Measurements from ENCODE around the gene DIAPH3. TPM values are rescaled to one million over a fixed set of nuclear protein-coding genes. Genes with fewer than 3 reads are reported as not detected.

DIAPH3 gene
- total and polyA plus RNA-seq, 2 of the 8 experiments (the other 6 are each of a cell fraction or from before 2014, with no cell fraction given) = 8.0 to 30.8 TPM

- Histone ChIP-seq H2BK5ac (ENCODE audit: low read depth, low read length) (no peak overlapping the region), H3K4me1 (replicated peaks in 1 of 4; ENCODE audit: control insufficient read depth in 3 of 4, insufficient read depth in 4 of 4, low read length in 3 of 4) (peaks cover 0 to 11% (median 5%) of the 10 kb centered on the region in 4 experiments; a peak in 4 of 7 replicates), H2BK12ac (ENCODE audit: low read depth, low read length) (no peak overlapping the region), H3K9ac (replicated peaks in 1 of 4; ENCODE audit: extremely low read depth in 1 of 4, low read depth in 3 of 4, low read length in 3 of 4) (no peak overlapping the region), H2AFZ (ENCODE audit: low read length) (no peak overlapping the region), H3K36me3 (ENCODE audit: control insufficient read depth in 2 of 4, insufficient read depth in 4 of 4, low read length in 3 of 4) (no peaks in the 10 kb centered on the region), H4K91ac (replicated peaks; ENCODE audit: insufficient read length, low read length) (no peak overlapping the region), H3K4ac (replicated peaks; ENCODE audit: insufficient read length, low read depth, low read length) (no peak overlapping the region), H3K18ac (ENCODE audit: extremely low read depth, low read length) (no peak overlapping the region), H3K9me3 (ENCODE audit: insufficient read depth in 2 of 2, low read depth in 1 of 2, low read length in 1 of 2) (no peaks in the 10 kb centered on the region), H3K23ac (ENCODE audit: insufficient read length) (no peak overlapping the region), H2BK15ac (ENCODE audit: low read length) (no peak overlapping the region), H2BK120ac (replicated peaks; ENCODE audit: low read depth, low read length) (no peak overlapping the region), H3K23me2 (ENCODE audit: low read depth, low read length) (no peaks in the 10 kb centered on the region), H3K4me3 (ENCODE audit: extremely low read depth in 1 of 4, insufficient read depth in 2 of 4, low read depth in 3 of 4, low read length in 4 of 4) (no peak overlapping the region), H2BK20ac (ENCODE audit: low read length) (no peak overlapping the region), H3K4me2 (ENCODE audit: insufficient read depth in 1 of 2, low read depth in 2 of 2, low read length in 2 of 2) (no peak overlapping the region), H3K27ac (ENCODE audit: low read depth, low read length) (no peak overlapping the region), H3K27me3 (replicated peaks in 1 of 4; ENCODE audit: control insufficient read depth in 3 of 4, extremely low read depth in 1 of 4, insufficient read depth in 3 of 4, low read length in 3 of 4) (no peaks in the 10 kb centered on the region), H3K14ac (ENCODE audit: insufficient read length) (no peak overlapping the region), H3K79me1 (ENCODE audit: low read depth, low read length) (no peaks in the 10 kb centered on the region), H4K8ac (ENCODE audit: extremely low read depth, insufficient read depth, low read length) (no peak overlapping the region), H4K5ac (ENCODE audit: insufficient read length, low read depth, low read length) (no peak overlapping the region), H3K79me2 (ENCODE audit: control insufficient read depth in 1 of 2, insufficient read depth in 2 of 2, low read length in 2 of 2) (no peaks in the 10 kb centered on the region), H2AK5ac (ENCODE audit: low read depth, low read length) (no peak overlapping the region), H4K20me1 (replicated peaks in 1 of 2; ENCODE audit: control insufficient read depth in 1 of 2, insufficient read depth in 2 of 2, low read length in 2 of 2) (no peaks in the 10 kb centered on the region), H3K56ac (replicated peaks; ENCODE audit: insufficient read length, low read depth, low read length) (no peak overlapping the region)
- FAIRE-seq (no peak), DNase-seq (ENCODE audit: low read depth in 1 of 2, low spot score in 2 of 2) (no peak)
- ChIA-PET POLR2A (ENCODE audit: partially characterized antibody) (no interaction called here), CTCF (ENCODE audit: partially characterized antibody) (interaction anchor here (0.6 to 8.8 kb wide), 45 partner anchors 8 to 651 kb away, joined by 3 to 94 read pairs (median 3); no protein-coding TSS in a partner anchor)
- no peak for TF ChIP-seq NRF1 (IDR thresholded peaks at IDR 0.05; ENCODE audit: low read depth, low read length)
- no peak for TF ChIP-seq HDAC2 (IDR thresholded peaks at IDR 0.05; ENCODE audit: borderline replicate concordance in 1 of 2, low read depth in 2 of 2, low read length in 2 of 2)
- TF ChIP-seq BCL11A (IDR thresholded peaks at IDR 0.05; ENCODE audit: low read depth in 2 of 2, low read length in 2 of 2) = no peak
- no peak for TF ChIP-seq POLR2A (IDR thresholded peaks at IDR 0.05; ENCODE audit: control extremely low read depth in 1 of 2, low read depth in 2 of 2, low read length in 2 of 2)
- no peak for TF ChIP-seq FOSL1 (IDR thresholded peaks at IDR 0.05; ENCODE audit: insufficient read depth, low read depth, low read length)
- TF ChIP-seq RNF2 (IDR thresholded peaks at IDR 0.05; ENCODE audit: borderline replicate concordance, low read depth, low read length, missing control alignments, poor library complexity, severe bottlenecking) = no peak
- TF ChIP-seq PHF8 (conservative IDR thresholded peaks at IDR 0.05; ENCODE audit: low read depth, low read length) = no peak
- no peak for TF ChIP-seq NANOG (IDR thresholded peaks at IDR 0.05; ENCODE audit: insufficient read depth, low read depth, low read length, poor library complexity, severe bottlenecking)
- TF ChIP-seq RXRA (IDR thresholded peaks at IDR 0.05; ENCODE audit: insufficient read depth, low read depth, low read length) = no peak
- TF ChIP-seq SRF (IDR thresholded peaks at IDR 0.05; ENCODE audit: low read depth, low read length) = no peak
- TF ChIP-seq, protein P1, sequence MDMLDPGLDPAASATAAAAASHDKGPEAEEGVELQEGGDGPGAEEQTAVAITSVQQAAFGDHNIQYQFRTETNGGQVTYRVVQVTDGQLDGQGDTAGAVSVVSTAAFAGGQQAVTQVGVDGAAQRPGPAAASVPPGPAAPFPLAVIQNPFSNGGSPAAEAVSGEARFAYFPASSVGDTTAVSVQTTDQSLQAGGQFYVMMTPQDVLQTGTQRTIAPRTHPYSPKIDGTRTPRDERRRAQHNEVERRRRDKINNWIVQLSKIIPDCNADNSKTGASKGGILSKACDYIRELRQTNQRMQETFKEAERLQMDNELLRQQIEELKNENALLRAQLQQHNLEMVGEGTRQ (IDR thresholded peaks at IDR 0.05; ENCODE audit: low read length) = no peak
- TF ChIP-seq GABPA (IDR thresholded peaks at IDR 0.05; ENCODE audit: borderline replicate concordance, insufficient read depth, low read length) = no peak
- TF ChIP-seq, protein P2, sequence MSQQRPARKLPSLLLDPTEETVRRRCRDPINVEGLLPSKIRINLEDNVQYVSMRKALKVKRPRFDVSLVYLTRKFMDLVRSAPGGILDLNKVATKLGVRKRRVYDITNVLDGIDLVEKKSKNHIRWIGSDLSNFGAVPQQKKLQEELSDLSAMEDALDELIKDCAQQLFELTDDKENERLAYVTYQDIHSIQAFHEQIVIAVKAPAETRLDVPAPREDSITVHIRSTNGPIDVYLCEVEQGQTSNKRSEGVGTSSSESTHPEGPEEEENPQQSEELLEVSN (IDR thresholded peaks at IDR 0.05) = no peak
These were observed 486.3 kb downstream of the DIAPH3 start for GRCh38 chr13:59677430-59677829.

Data from H1 (cell line).